Chondrocyte (in vitro differentiated cells): Measurements from ENCODE around the gene RBP3. TPM values are rescaled to one million over a fixed set of nuclear protein-coding genes. Genes with fewer than 3 reads are reported as not detected.

Source experiments
- DNase-seq: peaks from one replicate; pipeline ENCODE4 v3.0.0; 2021; ENCODE audit warnings: mixed read lengths, low spot score
- H3K27ac Mint-ChIP-seq: one replicate; pipeline ENCODE4 v1.8.0; 2021; ENCODE audit warnings: mild to moderate bottlenecking, moderate library complexity, mixed read lengths; ENCODE audit not compliant: unreplicated experiment
- H3K27me3 Mint-ChIP-seq: 2 replicates; pipeline ENCODE4 v1.8.0; 2021; ENCODE audit warnings: low read depth, mixed read lengths
- H3K36me3 Mint-ChIP-seq: 2 replicates; pipeline ENCODE4 v1.8.0; 2021; ENCODE audit warnings: low read depth, mixed read lengths
- H3K4me1 Mint-ChIP-seq: 2 replicates; pipeline ENCODE4 v1.8.0; 2021; ENCODE audit warnings: low read depth, mild to moderate bottlenecking, mixed read lengths
- H3K4me3 Mint-ChIP-seq: one replicate; pipeline ENCODE4 v1.8.0; 2021; ENCODE audit warnings: mild to moderate bottlenecking, moderate library complexity, mixed read lengths; ENCODE audit not compliant: unreplicated experiment
- H3K9me3 Mint-ChIP-seq: 2 replicates; pipeline ENCODE4 v1.8.0; 2021; ENCODE audit warnings: low read depth, mixed read lengths
- total RNA-seq: library from RNA; stranded (reverse); gene quantifications from 3 replicates; pipeline ENCODE4 v1.2.1, GENCODE V29; 2021
- TF ChIP-seq, protein P1 (sequence below): fragments of 200-600 bp; sonication (generic); IDR thresholded peaks from 2 replicates; pipeline ENCODE4 v1.5.0; 2021; ENCODE audit warnings: antibody characterized with exemption, mild to moderate bottlenecking, moderate library complexity

RBP3 gene
- total RNA-seq, 1 donor from 2014 or later, result not detected

DNA sequence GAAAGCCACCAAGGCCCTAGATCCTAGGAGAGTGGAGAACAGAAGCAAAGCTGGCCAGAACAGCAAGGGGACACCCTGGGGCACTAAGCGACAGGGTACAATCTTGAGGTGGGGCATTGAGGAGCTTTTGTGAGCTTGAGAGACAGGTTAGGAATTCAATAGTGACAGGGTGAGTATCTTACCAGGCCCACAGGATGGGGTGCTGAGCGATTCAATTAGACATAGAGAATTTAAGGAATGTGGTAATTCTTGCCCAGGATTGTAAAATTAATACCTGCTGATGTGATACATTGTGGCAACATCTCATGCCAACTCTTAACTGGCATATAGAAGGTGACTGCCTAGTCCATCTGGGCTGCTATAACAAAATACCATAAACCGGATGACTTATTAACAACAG lies 14.0 kb downstream of the RBP3 start:
- H3K4me3 Mint-ChIP-seq, result no peak overlapping the region
- H3K9me3 Mint-ChIP-seq, result no peaks in the 10 kb centered on the region
- peak; percentile 34 for DNase-seq
- peaks cover 5% of the 10 kb centered on the region for H3K27me3 Mint-ChIP-seq
- H3K4me1 Mint-ChIP-seq, result no peaks in the 10 kb centered on the region
- no peaks in the 10 kb centered on the region for H3K36me3 Mint-ChIP-seq
- TF ChIP-seq, protein P1, sequence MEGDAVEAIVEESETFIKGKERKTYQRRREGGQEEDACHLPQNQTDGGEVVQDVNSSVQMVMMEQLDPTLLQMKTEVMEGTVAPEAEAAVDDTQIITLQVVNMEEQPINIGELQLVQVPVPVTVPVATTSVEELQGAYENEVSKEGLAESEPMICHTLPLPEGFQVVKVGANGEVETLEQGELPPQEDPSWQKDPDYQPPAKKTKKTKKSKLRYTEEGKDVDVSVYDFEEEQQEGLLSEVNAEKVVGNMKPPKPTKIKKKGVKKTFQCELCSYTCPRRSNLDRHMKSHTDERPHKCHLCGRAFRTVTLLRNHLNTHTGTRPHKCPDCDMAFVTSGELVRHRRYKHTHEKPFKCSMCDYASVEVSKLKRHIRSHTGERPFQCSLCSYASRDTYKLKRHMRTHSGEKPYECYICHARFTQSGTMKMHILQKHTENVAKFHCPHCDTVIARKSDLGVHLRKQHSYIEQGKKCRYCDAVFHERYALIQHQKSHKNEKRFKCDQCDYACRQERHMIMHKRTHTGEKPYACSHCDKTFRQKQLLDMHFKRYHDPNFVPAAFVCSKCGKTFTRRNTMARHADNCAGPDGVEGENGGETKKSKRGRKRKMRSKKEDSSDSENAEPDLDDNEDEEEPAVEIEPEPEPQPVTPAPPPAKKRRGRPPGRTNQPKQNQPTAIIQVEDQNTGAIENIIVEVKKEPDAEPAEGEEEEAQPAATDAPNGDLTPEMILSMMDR, result no peak
- no peak overlapping the region for H3K27ac Mint-ChIP-seq

DNA sequence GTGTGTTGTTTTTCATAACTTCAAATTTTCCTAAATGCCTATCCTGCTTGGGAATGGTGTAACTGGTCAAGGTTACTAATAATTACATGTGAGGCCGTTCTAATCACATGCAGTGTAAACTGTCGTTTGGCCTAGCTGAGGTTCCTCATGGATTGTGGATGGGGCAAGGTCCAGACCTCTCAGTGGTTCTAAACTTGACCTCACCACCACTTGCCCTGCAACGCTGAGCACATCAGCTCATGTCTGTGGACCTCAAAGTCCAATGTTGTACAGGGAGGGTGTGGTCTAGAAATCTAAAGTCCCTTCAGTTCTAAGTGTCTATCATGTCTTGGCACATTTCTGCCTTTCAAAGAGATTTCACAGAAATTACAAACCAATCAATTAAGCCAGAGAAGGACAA lies 15.6 kb downstream of the RBP3 start:
- Mint-ChIP-seq H3K27me3 (peaks cover 5% of the 10 kb centered on the region), H3K27ac (no peak overlapping the region), H3K36me3 (peaks cover 1% of the 10 kb centered on the region), H3K4me3 (no peak overlapping the region), H3K9me3 (no peaks in the 10 kb centered on the region), H3K4me1 (no peaks in the 10 kb centered on the region)
- DNase-seq, result peak; percentile 27
- TF ChIP-seq, protein P1, result no peak

DNA sequence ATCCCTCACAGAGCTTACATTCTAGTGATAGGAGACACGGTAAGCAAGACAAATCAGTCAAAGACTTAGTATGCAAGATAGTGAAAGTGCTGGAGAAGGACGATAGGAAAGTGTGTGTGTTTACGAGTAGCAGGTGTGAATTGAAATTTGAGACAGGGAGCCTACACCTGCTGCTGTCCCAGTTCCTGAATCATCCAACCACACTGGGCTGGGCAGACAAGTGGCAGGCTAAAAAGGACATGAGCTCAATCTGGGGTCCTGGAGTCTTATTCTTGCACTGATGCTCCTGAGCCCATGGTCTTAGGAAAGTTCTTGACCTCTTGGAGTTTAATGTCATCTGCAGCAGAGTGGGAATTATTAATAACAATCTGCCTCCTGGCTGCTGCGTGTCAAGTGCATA lies 16.2 kb downstream of the RBP3 start:
- Mint-ChIP-seq H3K4me3 (no peak overlapping the region), H3K27ac (no peak overlapping the region), H3K4me1 (no peaks in the 10 kb centered on the region), H3K9me3 (no peaks in the 10 kb centered on the region), H3K27me3 (peaks cover 5% of the 10 kb centered on the region), H3K36me3 (peaks cover 1% of the 10 kb centered on the region)
- DNase-seq, result no peak
- TF ChIP-seq, protein P1, result no peak

DNA sequence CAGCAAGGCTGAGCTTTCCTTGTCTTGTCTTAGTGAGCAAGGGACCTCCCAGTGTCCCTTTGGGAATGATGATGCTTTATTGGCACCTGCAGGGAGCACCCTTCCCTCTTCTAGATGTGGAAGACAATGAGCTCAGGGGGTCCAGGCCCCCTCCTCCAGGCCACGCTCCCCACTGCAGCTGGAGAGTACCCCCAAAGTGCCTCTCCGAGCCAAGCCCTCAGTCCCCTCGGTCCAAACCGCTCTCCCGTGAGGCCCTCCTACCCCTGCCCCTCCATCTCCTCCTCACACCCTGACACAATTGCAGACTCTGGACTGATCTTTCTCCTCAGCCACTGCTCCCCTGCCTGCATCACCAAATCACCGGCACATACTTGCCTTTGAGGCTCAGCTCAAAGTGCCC lies 16.7 kb downstream of the RBP3 start:
- Mint-ChIP-seq H3K36me3 (peaks cover 1% of the 10 kb centered on the region), H3K27me3 (peaks cover 5% of the 10 kb centered on the region), H3K27ac (no peak overlapping the region), H3K4me3 (no peak overlapping the region), H3K9me3 (no peaks in the 10 kb centered on the region), H3K4me1 (no peaks in the 10 kb centered on the region)
- TF ChIP-seq, protein P1, result no peak
- peak; percentile 42 for DNase-seq

DNA sequence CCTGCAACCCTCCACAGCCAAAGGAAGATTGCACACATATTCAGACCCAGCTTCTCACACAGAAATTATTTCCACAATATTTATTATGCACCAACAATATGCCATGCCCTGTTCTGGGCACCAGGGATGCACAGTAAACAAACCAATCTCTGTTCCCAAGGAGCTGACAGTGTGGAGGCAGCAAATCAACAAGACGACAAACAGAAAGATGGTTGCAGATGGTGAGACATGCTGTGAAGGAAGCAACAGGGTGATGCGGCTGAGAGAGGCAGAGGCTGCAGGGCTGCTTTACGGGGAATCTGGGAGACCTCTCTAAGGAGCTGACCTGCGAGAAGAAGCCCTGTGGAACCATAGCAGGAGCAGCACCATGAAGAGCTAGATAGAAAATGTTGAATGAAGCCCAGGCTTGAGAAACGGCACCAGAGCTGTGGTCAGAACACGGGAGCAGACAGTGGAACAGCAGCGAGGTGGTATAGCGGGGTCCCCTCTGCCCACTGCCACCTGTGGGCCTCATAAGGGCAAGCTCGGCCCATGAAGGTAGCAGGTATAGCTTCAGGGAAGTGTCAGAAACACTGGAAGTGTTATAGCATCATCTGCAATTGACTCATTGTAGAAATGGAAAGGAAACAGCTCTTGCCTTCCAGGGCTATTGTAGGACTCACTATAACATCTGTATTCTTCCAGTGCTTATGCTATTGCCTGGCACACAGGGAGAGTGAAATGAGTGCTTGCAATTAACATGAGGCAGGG lies 17.4 kb downstream of the RBP3 start:
- DNase-seq, result no peak
- TF ChIP-seq, protein P1, result no peak
- Mint-ChIP-seq H3K27me3 (peaks cover 5% of the 10 kb centered on the region), H3K27ac (no peak overlapping the region), H3K4me1 (no peaks in the 10 kb centered on the region), H3K36me3 (peaks cover 1% of the 10 kb centered on the region), H3K4me3 (no peak overlapping the region), H3K9me3 (no peaks in the 10 kb centered on the region)
